PFSK-1 (cell line): ENCODE measurements around the gene KIF26A.

Experiments
- FOXP2 ChIP-seq: optimal IDR thresholded peaks from 2 replicates; pipeline ENCODE3; 2011; ENCODE audit warnings: borderline replicate concordance, control low read depth, inconsistent platforms; ENCODE audit not compliant: insufficient read depth; ENCODE audit errors: extremely low read length, extremely low read depth
- POLR2AphosphoS5 ChIP-seq: IDR thresholded peaks from 2 replicates; pipeline ENCODE4 v1.6.1; 2012; ENCODE audit warnings: low read depth, mild to moderate bottlenecking, control low read depth, low read length, moderate library complexity
- REST ChIP-seq, 2 experiments: IDR thresholded peaks; 2 replicates each; pipeline versions ENCODE4 v1.6.1 to v1.8.0; 2011 to 2012; ENCODE audit warnings: low read depth in 2 of 2, low read length in 2 of 2, control low read depth in 1 of 2, inconsistent platforms in 1 of 2, mild to moderate bottlenecking in 1 of 2, moderate library complexity in 1 of 2; ENCODE audit not compliant: insufficient read depth in 1 of 2
- SIN3A ChIP-seq: IDR thresholded peaks from 2 replicates; pipeline ENCODE4 v1.6.1; 2012; ENCODE audit warnings: mild to moderate bottlenecking, low read length, moderate library complexity, borderline replicate concordance; ENCODE audit not compliant: insufficient read depth
- TAF1 ChIP-seq: IDR thresholded peaks from 2 replicates; pipeline ENCODE4 v1.6.1; 2012; ENCODE audit warnings: low read length, control low read depth, borderline replicate concordance; ENCODE audit not compliant: insufficient read depth

The KIF26A gene

GRCh38 chr14:104191409-104191997, 53.1 kb downstream of the KIF26A start:
- TF ChIP-seq SIN3A, result no peak
- TF ChIP-seq TAF1, result no peak
- no peak for TF ChIP-seq REST (IDR thresholded peaks at IDR 0.05; ENCODE audit: insufficient read depth in 1 of 2, low read depth in 2 of 2, low read length in 2 of 2)
- no peak for TF ChIP-seq POLR2AphosphoS5
- no peak for TF ChIP-seq FOXP2

- TF ChIP-seq FOXP2 (no peak), TAF1 (no peak), SIN3A (no peak), POLR2AphosphoS5 (no peak), REST (IDR thresholded peaks at IDR 0.05; ENCODE audit: insufficient read depth in 1 of 2, low read depth in 2 of 2, low read length in 2 of 2) (no peak)
These were observed 53.9 kb downstream of the KIF26A start for GRCh38 chr14:104192146-104192882.

GRCh38 chr14:104192883-104193245, 54.5 kb downstream of the KIF26A start:
- TF ChIP-seq SIN3A (no peak), POLR2AphosphoS5 (no peak)

- TF ChIP-seq SIN3A, result no peak
- no peak for TF ChIP-seq TAF1
These were observed 55.6 kb downstream of the KIF26A start for GRCh38 chr14:104194016-104194415.

GRCh38 chr14:104194716-104195115, 56.3 kb downstream of the KIF26A start:
- TF ChIP-seq TAF1, result no peak
- no peak for TF ChIP-seq POLR2AphosphoS5
- TF ChIP-seq FOXP2, result no peak
- TF ChIP-seq SIN3A, result no peak
- TF ChIP-seq REST (IDR thresholded peaks at IDR 0.05; ENCODE audit: insufficient read depth in 1 of 2, low read depth in 2 of 2, low read length in 2 of 2), result no peak

- TF ChIP-seq REST (IDR thresholded peaks at IDR 0.05; ENCODE audit: insufficient read depth in 1 of 2, low read depth in 2 of 2, low read length in 2 of 2), result no peak
- TF ChIP-seq SIN3A, result no peak
- TF ChIP-seq FOXP2, result no peak
- no peak for TF ChIP-seq TAF1
- TF ChIP-seq POLR2AphosphoS5, result no peak
These were observed 57.0 kb downstream of the KIF26A start for GRCh38 chr14:104195361-104195760.
